Stomach (tissue), 4 donors: ENCODE data around the gene BET1L.
"Not testable (repeated sequence)": the region's sequence is repeated elsewhere in the genome, so short reads cannot be mapped to it uniquely, and the experiment has no call there.

Experiments
- CTCF ChIP-seq, 7 experiments: fragments of 450-650 bp in 4 of 7; fragments of 200-600 bp in 3 of 7; sonication (generic) in 3 of 7; IDR thresholded peaks; one replicate each; pipeline ENCODE4 v1.5.1; 2016 to 2019; ENCODE audit warnings: antibody characterized with exemption in 7 of 7, control low read depth in 2 of 7, mild to moderate bottlenecking in 1 of 7
- POLR2A ChIP-seq, 4 donors: fragments of 450-650 bp; IDR thresholded peaks; one replicate each; pipeline ENCODE4 v1.6.1; 2016; ENCODE audit warnings: antibody characterized with exemption in 4 of 4, control low read depth in 2 of 4, mild to moderate bottlenecking in 1 of 4, moderate library complexity in 1 of 4
- POLR2AphosphoS5 ChIP-seq, 3 donors: sonication (generic); formaldehyde crosslinking; IDR thresholded peaks; one replicate each; pipeline ENCODE4 v1.6.1; 2016; ENCODE audit warnings: antibody characterized with exemption in 3 of 3

- not testable (repeated sequence) for TF ChIP-seq POLR2A, POLR2AphosphoS5 (IDR thresholded peaks at IDR 0.05)
- TF ChIP-seq CTCF (IDR thresholded peaks at IDR 0.05) = peak in 1 of 7 experiments; percentile 21
Observed at GRCh38 chr11:189843-190311, 17.3 kb downstream of the BET1L start.
